HCT116 (cell line): Measurements from ENCODE around the gene PRKG1. TPM values are rescaled to one million over a fixed set of nuclear protein-coding genes. Genes with fewer than 3 reads are reported as not detected.

Source experiments
- ATAC-seq: fragments of 200-7000 bp; cut with Tn5 transposase; 2 replicates; pipeline ENCODE4 v1.9.1; 2020; ENCODE audit warnings: mild to moderate bottlenecking, moderate library complexity
- BruUV-seq: library from RNA; stranded (reverse); fragments of 400-500 nt; replicated peaks from 2 replicates; lab custom pipeline; 2021; lab: Mats Ljungman, UMichigan
- CTCF ChIA-PET: fragments of 300-600 bp; sonication (Branson Sonifier 250); formaldehyde crosslinking; loops from one replicate; lab custom pipeline; 2021; ENCODE audit warnings: antibody characterized with exemption; lab: Charles Lee
- POLR2A ChIA-PET: fragments of 300-600, 350-600 bp; sonication (Branson Sonifier 250); formaldehyde crosslinking; loops from one replicate; lab custom pipeline; 2021; ENCODE audit warnings: antibody characterized with exemption; lab: Charles Lee
- RAD21 ChIA-PET, 2 experiments: fragments of 300-600 bp; sonication (Branson Sonifier 250); formaldehyde crosslinking; loops; one replicate each; lab custom pipeline; 2023; ENCODE audit warnings: low total read pairs in 2 of 2; ENCODE audit not compliant: uncharacterized antibody in 2 of 2, unreplicated experiment in 2 of 2, low non-redundant PET in 1 of 2; lab: Charles Lee
- DNase-seq: peaks from one replicate; pipeline ENCODE4 v3.0.0-alpha.2; 2010; ENCODE audit warnings: low read depth, low spot score
- H2AFZ ChIP-seq: fragments of 200-600 bp; shearing (Covaris generic), sonication (generic); 2 replicates; pipeline ENCODE4 v1.6.1; 2017; ENCODE audit warnings: low read depth, mixed run types, mixed read lengths, antibody characterized with exemption, low read length; ENCODE audit not compliant: poor library complexity, severe bottlenecking
- H3K27ac ChIP-seq: 2 replicates; pipeline ENCODE4 v1.5.1; 2012; ENCODE audit warnings: low read depth, low read length
- H3K27me3 ChIP-seq: fragments of 200-600 bp; sonication (generic); 2 replicates; pipeline ENCODE4 v1.6.1; 2016; ENCODE audit warnings: mixed run types, low read length, mixed read lengths; ENCODE audit not compliant: insufficient read depth
- H3K36me3 ChIP-seq, 2 experiments: fragments of 200-500 bp in 1 of 2; fragments of 200-600 bp in 1 of 2; sonication (Bioruptor generic) in 1 of 2; sonication (generic) in 1 of 2; 2 replicates each; pipeline versions ENCODE4 v1.5.1 to v1.6.1; 2014 to 2016; ENCODE audit warnings: low read length in 2 of 2, inconsistent platforms in 1 of 2, mixed read lengths in 1 of 2, mixed run types in 1 of 2; ENCODE audit not compliant: insufficient read depth in 2 of 2, control insufficient read depth in 1 of 2
- H3K4me1 ChIP-seq, 2 experiments: fragments of 200-600 bp in 1 of 2; sonication (generic) in 1 of 2; 2 replicates each; pipeline versions ENCODE4 v1.5.1 to v1.6.1; 2012 to 2017; ENCODE audit warnings: low read length in 2 of 2, inconsistent platforms in 1 of 2, mild to moderate bottlenecking in 1 of 2, mixed read lengths in 1 of 2, mixed run types in 1 of 2, moderate library complexity in 1 of 2; ENCODE audit not compliant: insufficient read depth in 2 of 2, control insufficient read depth in 1 of 2
- H3K4me2 ChIP-seq: fragments of 200-600 bp; sonication (generic); 2 replicates; pipeline ENCODE4 v1.6.1; 2017; ENCODE audit warnings: mixed run types, low read length, mixed read lengths
- H3K4me3 ChIP-seq, 2 experiments: fragments of 200-600 bp in 1 of 2; sonication (generic) in 1 of 2; replicated peaks in 1 of 2; 2 replicates each; pipeline ENCODE4 v1.5.1; 2011 to 2016; ENCODE audit warnings: low read length in 2 of 2, control low read depth in 1 of 2, low read depth in 1 of 2, mild to moderate bottlenecking in 1 of 2, mixed read lengths in 1 of 2, mixed run types in 1 of 2
- H3K79me2 ChIP-seq: fragments of 200-600 bp; sonication (generic); 2 replicates; pipeline ENCODE4 v1.6.1; 2017; ENCODE audit warnings: mild to moderate bottlenecking, mixed run types, low read length, moderate library complexity, mixed read lengths; ENCODE audit not compliant: insufficient read depth
- H3K9ac ChIP-seq: fragments of 200-600 bp; sonication (generic); 2 replicates; pipeline ENCODE4 v1.6.1; 2016; ENCODE audit warnings: low read length, mixed read lengths
- H3K9me2 ChIP-seq: fragments of 200-600 bp; sonication (generic), shearing (Covaris generic); 2 replicates; pipeline ENCODE4 v1.6.1; 2017; ENCODE audit warnings: mixed run types, mild to moderate bottlenecking, moderate library complexity; ENCODE audit not compliant: insufficient read depth
- H3K9me3 ChIP-seq, 2 experiments: fragments of 200-500 bp in 1 of 2; fragments of 200-600 bp in 1 of 2; sonication (Bioruptor generic) in 1 of 2; sonication (generic) in 1 of 2; 2 replicates each; pipeline ENCODE4 v1.6.1; 2014 to 2017; ENCODE audit warnings: low read length in 2 of 2, mixed read lengths in 2 of 2, inconsistent platforms in 1 of 2, low read depth in 1 of 2, mild to moderate bottlenecking in 1 of 2, mixed run types in 1 of 2, moderate library complexity in 1 of 2; ENCODE audit not compliant: control insufficient read depth in 1 of 2, insufficient read depth in 1 of 2
- H4K20me1 ChIP-seq: fragments of 200-600 bp; sonication (generic), shearing (Covaris generic); 2 replicates; pipeline ENCODE4 v1.6.1; 2017; ENCODE audit warnings: mixed run types, mild to moderate bottlenecking, moderate library complexity; ENCODE audit not compliant: insufficient read depth
- EGR1 ChIP-seq: IDR thresholded peaks from 2 replicates; pipeline ENCODE4 v1.6.1; 2012; ENCODE audit warnings: low read depth
- ELF1 ChIP-seq: IDR thresholded peaks from 2 replicates; pipeline ENCODE4 v1.6.1; 2012; ENCODE audit warnings: low read depth, borderline replicate concordance
- EZH2 ChIP-seq: fragments of 200-600 bp; sonication (generic); IDR thresholded peaks from 2 replicates; pipeline ENCODE4 v1.6.1; 2017; ENCODE audit warnings: antibody characterized with exemption, mixed run types
- EZH2phosphoT487 ChIP-seq: fragments of 200-600 bp; IDR thresholded peaks from 2 replicates; pipeline ENCODE4 v1.6.1; 2018; ENCODE audit warnings: antibody characterized with exemption, borderline replicate concordance
- FOSL1 ChIP-seq: IDR thresholded peaks from 2 replicates; pipeline ENCODE4 v1.6.1; 2012; ENCODE audit warnings: low read depth
- JUND ChIP-seq: IDR thresholded peaks from 2 replicates; pipeline ENCODE4 v1.6.1; 2012
- POLR2AphosphoS5 ChIP-seq: IDR thresholded peaks from 2 replicates; pipeline ENCODE4 v1.6.1; 2011; ENCODE audit warnings: mild to moderate bottlenecking, low read depth, low read length, moderate library complexity
- SP1 ChIP-seq: IDR thresholded peaks from 2 replicates; pipeline ENCODE4 v1.6.1; 2012; ENCODE audit warnings: low read depth
- ZNF274 ChIP-seq: fragments of 200-500 bp; sonication (Bioruptor generic); IDR thresholded peaks from 2 replicates; pipeline ENCODE4 v1.6.1; 2014; ENCODE audit warnings: mild to moderate bottlenecking, low read depth, low read length, inconsistent platforms
- intact Hi-C: fragments of 100-400 bp; cut with micrococcal nuclease; formaldehyde crosslinking; loops from 2 replicates; pipeline ENCODE4 v1.10.0; 2022
- total RNA-seq: library from RNA; stranded (reverse); gene quantifications from one replicate; pipeline ENCODE4 v1.2.1, GENCODE V29; 2021; ENCODE audit not compliant: unreplicated experiment
- TF ChIP-seq, protein P1 (sequence below): IDR thresholded peaks from 2 replicates; pipeline ENCODE4 v1.6.1; 2012
- TF ChIP-seq, protein P2 (sequence below): IDR thresholded peaks from 2 replicates; pipeline ENCODE4 v1.6.1; 2012; ENCODE audit warnings: low read depth

Gene PRKG1
- total RNA-seq, 1 experiment from 2014 or later, result 1.4 TPM

DNA sequence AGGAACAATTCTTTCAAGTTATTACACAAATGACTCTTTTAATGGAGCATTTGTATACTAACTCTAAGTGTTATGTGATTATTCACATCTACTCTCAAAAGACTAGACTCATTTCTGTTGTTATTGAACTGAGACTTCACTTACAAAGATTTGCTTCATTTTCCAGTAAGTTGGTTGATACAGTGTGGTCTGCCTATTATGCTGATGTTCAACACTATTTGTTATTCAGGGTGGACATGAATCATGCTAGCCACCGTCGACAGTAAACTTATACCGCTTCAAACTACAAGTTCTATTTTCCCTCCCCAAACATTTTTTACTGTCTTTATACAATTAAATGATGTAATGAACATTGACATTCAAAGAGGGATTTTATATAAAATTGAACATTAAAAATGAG is 84.5 kb downstream of the PRKG1 start (continued):
- TF ChIP-seq, protein P1, sequence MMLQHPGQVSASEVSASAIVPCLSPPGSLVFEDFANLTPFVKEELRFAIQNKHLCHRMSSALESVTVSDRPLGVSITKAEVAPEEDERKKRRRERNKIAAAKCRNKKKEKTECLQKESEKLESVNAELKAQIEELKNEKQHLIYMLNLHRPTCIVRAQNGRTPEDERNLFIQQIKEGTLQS, result no peak
- TF ChIP-seq ZNF274 (no peak), ELF1 (no peak), EGR1 (no peak), EZH2 (no peak), JUND (no peak), POLR2AphosphoS5 (no peak)
- TF ChIP-seq, protein P2, sequence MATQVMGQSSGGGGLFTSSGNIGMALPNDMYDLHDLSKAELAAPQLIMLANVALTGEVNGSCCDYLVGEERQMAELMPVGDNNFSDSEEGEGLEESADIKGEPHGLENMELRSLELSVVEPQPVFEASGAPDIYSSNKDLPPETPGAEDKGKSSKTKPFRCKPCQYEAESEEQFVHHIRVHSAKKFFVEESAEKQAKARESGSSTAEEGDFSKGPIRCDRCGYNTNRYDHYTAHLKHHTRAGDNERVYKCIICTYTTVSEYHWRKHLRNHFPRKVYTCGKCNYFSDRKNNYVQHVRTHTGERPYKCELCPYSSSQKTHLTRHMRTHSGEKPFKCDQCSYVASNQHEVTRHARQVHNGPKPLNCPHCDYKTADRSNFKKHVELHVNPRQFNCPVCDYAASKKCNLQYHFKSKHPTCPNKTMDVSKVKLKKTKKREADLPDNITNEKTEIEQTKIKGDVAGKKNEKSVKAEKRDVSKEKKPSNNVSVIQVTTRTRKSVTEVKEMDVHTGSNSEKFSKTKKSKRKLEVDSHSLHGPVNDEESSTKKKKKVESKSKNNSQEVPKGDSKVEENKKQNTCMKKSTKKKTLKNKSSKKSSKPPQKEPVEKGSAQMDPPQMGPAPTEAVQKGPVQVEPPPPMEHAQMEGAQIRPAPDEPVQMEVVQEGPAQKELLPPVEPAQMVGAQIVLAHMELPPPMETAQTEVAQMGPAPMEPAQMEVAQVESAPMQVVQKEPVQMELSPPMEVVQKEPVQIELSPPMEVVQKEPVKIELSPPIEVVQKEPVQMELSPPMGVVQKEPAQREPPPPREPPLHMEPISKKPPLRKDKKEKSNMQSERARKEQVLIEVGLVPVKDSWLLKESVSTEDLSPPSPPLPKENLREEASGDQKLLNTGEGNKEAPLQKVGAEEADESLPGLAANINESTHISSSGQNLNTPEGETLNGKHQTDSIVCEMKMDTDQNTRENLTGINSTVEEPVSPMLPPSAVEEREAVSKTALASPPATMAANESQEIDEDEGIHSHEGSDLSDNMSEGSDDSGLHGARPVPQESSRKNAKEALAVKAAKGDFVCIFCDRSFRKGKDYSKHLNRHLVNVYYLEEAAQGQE, result no peak

DNA sequence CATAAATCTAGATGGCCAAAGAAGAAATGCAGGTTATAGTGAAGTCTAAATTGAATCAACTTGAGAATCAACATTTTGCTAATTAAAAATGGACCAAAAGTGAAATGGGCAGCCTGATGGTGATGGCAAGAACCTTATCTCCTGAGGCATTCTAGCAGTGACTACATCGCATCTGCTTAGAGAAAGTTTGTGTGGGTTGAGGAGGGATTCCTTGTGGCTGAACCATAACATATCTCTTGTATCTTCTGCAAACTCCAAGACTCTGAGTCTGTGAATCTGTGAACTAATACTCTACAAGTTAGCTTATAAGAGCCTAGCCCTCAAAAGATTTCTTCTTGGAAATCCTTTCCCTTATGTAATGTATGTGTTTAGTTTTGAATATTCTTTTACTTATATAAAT is 85.6 kb downstream of the PRKG1 start:
- no peaks in the 10 kb centered on the region for H3K79me2 ChIP-seq
- RAD21 ChIA-PET, result no interaction called here
- TF ChIP-seq, protein P1, result no peak
- TF ChIP-seq EZH2phosphoT487, result no peak
- no peak for TF ChIP-seq EZH2
- no peak for TF ChIP-seq FOSL1
- TF ChIP-seq SP1, result no peak
- ATAC-seq (no peak), DNase-seq (no peak)
- CTCF ChIA-PET, result no interaction called here
- H3K9me2 ChIP-seq, result no peaks in the 10 kb centered on the region
- intact Hi-C loops, result no loop called here
- no peak overlapping the region for H3K4me2 ChIP-seq
- H3K4me3 ChIP-seq, result no peak overlapping the region
- no peaks in the 10 kb centered on the region for H3K9me3 ChIP-seq
- 0 out of 2 replicates have a peak, but pooled peaks cover 3% of the 10 kb centered on the region for H3K27me3 ChIP-seq
- H3K27ac ChIP-seq, result no peak overlapping the region
- H3K9ac ChIP-seq, result no peak overlapping the region
- no TSS peak for BruUV-seq
- no peaks in the 10 kb centered on the region for H3K36me3 ChIP-seq
- no peaks in the 10 kb centered on the region for H4K20me1 ChIP-seq
- no peaks in the 10 kb centered on the region for H3K4me1 ChIP-seq
- no peak overlapping the region for H2AFZ ChIP-seq
- POLR2A ChIA-PET, result no interaction called here
